ENCODE measurements around the gene SLITRK3.
"Not testable (repeated sequence)": the region's sequence is repeated elsewhere in the genome, so short reads cannot be mapped to it uniquely, and the experiment has no call there.

The SLITRK3 gene

DNA sequence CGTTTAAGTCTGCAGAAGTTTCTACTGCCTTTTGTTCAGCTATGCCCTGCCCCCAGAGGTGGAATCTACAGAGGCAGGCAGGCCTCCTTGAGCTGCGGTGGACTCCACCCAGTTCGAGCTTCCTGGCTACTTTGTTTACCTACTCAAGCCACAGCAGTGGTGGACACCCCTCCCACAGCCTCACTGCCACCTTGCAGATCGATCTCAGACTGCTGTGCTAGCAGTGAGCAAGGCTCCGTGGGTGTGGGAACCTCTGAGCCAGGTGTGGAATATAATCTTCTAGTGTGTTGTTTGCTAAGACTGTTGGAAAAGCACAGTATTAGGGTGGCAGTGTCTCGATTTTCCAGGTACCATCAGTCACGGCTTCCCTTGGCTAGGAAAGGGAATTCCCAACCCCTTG is 56.3 kb downstream of the SLITRK3 start:
- not testable (repeated sequence) for H3K4me1 ChIP-seq (ENCODE audit: control insufficient read depth, insufficient read depth, low read length); H3K9ac ChIP-seq (ENCODE audit: low read depth, low read length); H3K4me3 ChIP-seq (ENCODE audit: low read depth, low read length); H3K27ac ChIP-seq (ENCODE audit: low read depth, low read length); H3K27me3 ChIP-seq (ENCODE audit: control insufficient read depth, insufficient read depth, low read length); H3K36me3 ChIP-seq (ENCODE audit: control insufficient read depth, insufficient read depth, low read length); H3K9me3 ChIP-seq (ENCODE audit: control insufficient read depth, insufficient read depth, low read length)
